Bronchial epithelial cell (primary cell): ENCODE data around the gene EIF2B1. TPM values are rescaled to one million over a fixed set of nuclear protein-coding genes. Genes with fewer than 3 reads are reported as not detected.

Source experiments
- DNase-seq: peaks from one replicate; pipeline ENCODE4 v3.0.0-alpha.2; 2010; ENCODE audit warnings: low read depth
- FAIRE-seq: peaks from 2 replicates; lab custom pipeline; 2011; peaks lifted over from hg19 to GRCh38; lab: Jason Lieb, UNC
- H3K27me3 ChIP-seq: 2 replicates; pipeline ENCODE4 v1.5.1; 2011; ENCODE audit warnings: low read length; ENCODE audit not compliant: control insufficient read depth, insufficient read depth
- H3K36me3 ChIP-seq: 2 replicates; pipeline ENCODE4 v1.5.1; 2011; ENCODE audit warnings: low read length; ENCODE audit not compliant: control insufficient read depth, insufficient read depth
- H3K4me3 ChIP-seq: 2 replicates; pipeline ENCODE4 v1.5.1; 2011; ENCODE audit warnings: mild to moderate bottlenecking, low read depth, low read length, control low read depth
- CTCF ChIP-seq: IDR thresholded peaks from 2 replicates; pipeline ENCODE4 v1.5.1; 2011; ENCODE audit warnings: mild to moderate bottlenecking, moderate library complexity, low read length, control low read depth, inconsistent platforms; ENCODE audit not compliant: insufficient read depth, severe bottlenecking
- total RNA-seq: library from RNA; depleted of rRNA; stranded (reverse); fragments of >200 nt; gene quantifications from 2 replicates; pipeline ENCODE4 v1.2.1, GENCODE V29; 2014

EIF2B1 gene
- total RNA-seq, 1 donor from 2014 or later: 47.4 TPM

- TF ChIP-seq CTCF: no peak
- Histone ChIP-seq H3K4me3 (no peak overlapping the region), H3K36me3 (peaks cover 12% of the 10 kb centered on the region), H3K27me3 (no peaks in the 10 kb centered on the region)
- no peak for DNase-seq
- no peak for FAIRE-seq
These were observed 22.9 kb upstream of the EIF2B1 start for GRCh38 chr12:123656392-123656791.

- FAIRE-seq (no peak), DNase-seq (no peak)
- Histone ChIP-seq H3K4me3 (no peak overlapping the region), H3K36me3 (peaks cover 12% of the 10 kb centered on the region), H3K27me3 (no peaks in the 10 kb centered on the region)
- no peak for TF ChIP-seq CTCF
These were observed 21.9 kb upstream of the EIF2B1 start for GRCh38 chr12:123655420-123655819.

- DNase-seq (no peak), FAIRE-seq (no peak)
- Histone ChIP-seq H3K27me3 (no peaks in the 10 kb centered on the region), H3K36me3 (peaks cover 11% of the 10 kb centered on the region), H3K4me3 (no peak overlapping the region)
- TF ChIP-seq CTCF: no peak
These were observed 20.7 kb upstream of the EIF2B1 start for GRCh38 chr12:123654129-123654701.

- H3K27me3 ChIP-seq: no peaks in the 10 kb centered on the region
- TF ChIP-seq CTCF: no peak
- peaks cover 19% of the 10 kb centered on the region for H3K36me3 ChIP-seq
- DNase-seq (no peak), FAIRE-seq (no peak)
- H3K4me3 ChIP-seq: no peak overlapping the region
These were observed 14.9 kb upstream of the EIF2B1 start for GRCh38 chr12:123648401-123648800.

GRCh38 chr12:123645878-123646277, 12.4 kb upstream of the EIF2B1 start:
- no peak for DNase-seq
- no peak for TF ChIP-seq CTCF
- no peaks in the 10 kb centered on the region for H3K27me3 ChIP-seq
- H3K4me3 ChIP-seq: no peak overlapping the region
- FAIRE-seq: no peak
- peaks cover 18% of the 10 kb centered on the region for H3K36me3 ChIP-seq

GRCh38 chr12:123645380-123645779, 11.9 kb upstream of the EIF2B1 start:
- no peak for DNase-seq
- H3K27me3 ChIP-seq: no peaks in the 10 kb centered on the region
- no peak overlapping the region for H3K4me3 ChIP-seq
- TF ChIP-seq CTCF: no peak
- no peak for FAIRE-seq
- peaks cover 18% of the 10 kb centered on the region for H3K36me3 ChIP-seq
